COR-L47 (cell line): Measurements from ENCODE around the gene GDF9.

ENCODE experiments used
- DNase-seq: peaks from one replicate; lab custom pipeline; 2025; lab: John Stamatoyannopoulos, UW

Gene GDF9

GRCh38 chr5:132820162-132820754, 46.0 kb downstream of the GDF9 start:
- peak; percentile 84 for DNase-seq

- DNase-seq = no peak
These were observed 46.8 kb downstream of the GDF9 start for GRCh38 chr5:132819468-132819867.

GRCh38 chr5:132817011-132817410, 49.3 kb downstream of the GDF9 start:
- DNase-seq = no peak

- DNase-seq = no peak
These were observed 49.7 kb downstream of the GDF9 start for GRCh38 chr5:132816554-132816953.

DNA sequence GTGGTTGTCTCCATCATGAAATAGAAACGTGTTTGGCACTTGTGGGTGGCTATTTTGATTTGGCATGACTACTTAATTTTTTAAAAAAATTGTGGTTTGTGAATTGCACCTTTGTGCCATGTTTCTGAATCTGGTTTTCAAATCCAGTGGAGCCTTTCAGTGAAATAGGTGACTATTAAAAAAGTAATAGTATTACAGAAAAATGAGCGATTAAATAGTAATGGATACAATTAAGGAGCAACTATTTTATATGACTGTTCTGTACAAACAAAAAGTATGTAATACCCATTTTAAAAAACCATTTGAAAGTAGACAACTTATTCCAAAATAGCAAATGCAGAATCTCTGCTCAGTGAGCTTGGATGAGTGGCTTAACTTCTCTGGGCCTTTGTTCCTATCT, 50.2 kb downstream of the GDF9 start:
- no peak for DNase-seq

GRCh38 chr5:132815454-132815853, 50.8 kb downstream of the GDF9 start:
- DNase-seq = no peak

GRCh38 chr5:132814503-132815294, 51.6 kb downstream of the GDF9 start:
- no peak for DNase-seq

GRCh38 chr5:132813599-132814502, 52.4 kb downstream of the GDF9 start:
- peak; percentile 29 for DNase-seq

- DNase-seq = peak; percentile 58
These were observed 53.3 kb downstream of the GDF9 start, which contains the start of gene SOWAHA for GRCh38 chr5:132812781-132813598. SOWAHA (plus strand) TSS chr5:132813302; CDS start chr5:132813622, 320 bp downstream.

GRCh38 chr5:132812123-132812765, 54.0 kb downstream of the GDF9 start:
- no peak for DNase-seq
